Activated CD4-positive, alpha-beta T cell treated with anti-CD3 and anti-CD28 coated beads, Interleukin-2, amount 10 ng/mL, durations not matched to agents 24 days and 14 days (primary cell): ENCODE measurements around the gene TIFAB. TPM values are rescaled to one million over a fixed set of nuclear protein-coding genes. Genes with fewer than 3 reads are reported as not detected.
"Not testable (repeated sequence)": the region's sequence is repeated elsewhere in the genome, so short reads cannot be mapped to it uniquely, and the experiment has no call there.

ENCODE experiments used
- DNase-seq: peaks from one replicate; pipeline ENCODE4 v3.0.0; 2022
- H3K27ac Mint-ChIP-seq: one replicate; pipeline ENCODE4 v1.8.0; 2022; ENCODE audit warnings: mild to moderate bottlenecking, mixed read lengths
- H3K27me3 Mint-ChIP-seq: one replicate; pipeline ENCODE4 v1.8.0; 2022; ENCODE audit warnings: mixed read lengths
- H3K36me3 Mint-ChIP-seq: one replicate; pipeline ENCODE4 v1.8.0; 2022; ENCODE audit warnings: low read depth, mild to moderate bottlenecking, mixed read lengths
- H3K4me1 Mint-ChIP-seq: one replicate; pipeline ENCODE4 v1.8.0; 2021; ENCODE audit warnings: mixed read lengths
- H3K4me3 Mint-ChIP-seq: one replicate; pipeline ENCODE4 v1.8.0; 2022; ENCODE audit warnings: mild to moderate bottlenecking, moderate library complexity, mixed read lengths
- H3K9me3 Mint-ChIP-seq: one replicate; pipeline ENCODE4 v1.8.0; 2021; ENCODE audit warnings: mixed read lengths
- intact Hi-C: fragments of 100-400 bp; cut with micrococcal nuclease; formaldehyde crosslinking; loops from one replicate; pipeline ENCODE4 v1.15.1; 2023
- total RNA-seq: library from RNA; stranded (reverse); gene quantifications from 2 replicates; pipeline ENCODE4 v1.2.3, GENCODE V29; 2022

Gene TIFAB
- not detected in 2 replicates for total RNA-seq

GRCh38 chr5:135452321-135453030 is at the start of gene TIFAB:
Gene TIFAB, minus strand, starts transcription at chr5:135452351. Its CDS starts 2,412 bp downstream, at chr5:135449939.
- no peak for DNase-seq
- H3K9me3 Mint-ChIP-seq: no peaks in the 10 kb centered on the region
- peaks cover 13% of the 10 kb centered on the region for H3K27me3 Mint-ChIP-seq
- H3K36me3 Mint-ChIP-seq: no peaks in the 10 kb centered on the region
- H3K27ac Mint-ChIP-seq: no peak within 1 kb of the TSS
- intact Hi-C loops: no loop called here
- H3K4me1 Mint-ChIP-seq: no peaks in the 10 kb centered on the region
- no peak within 1 kb of the TSS for H3K4me3 Mint-ChIP-seq

- H3K4me1 Mint-ChIP-seq: no peaks in the 10 kb centered on the region
These were observed 46.5 kb upstream of the TIFAB start for GRCh38 chr5:135498637-135498995.

GRCh38 chr5:135497971-135498636 is 46.0 kb upstream of the TIFAB start:
- Mint-ChIP-seq H3K9me3 (no peaks in the 10 kb centered on the region), H3K4me1 (no peaks in the 10 kb centered on the region), H3K27ac (no peak overlapping the region), H3K36me3 (no peaks in the 10 kb centered on the region), H3K27me3 (peaks cover 44% of the 10 kb centered on the region), H3K4me3 (no peak overlapping the region)
- intact Hi-C loops: no loop called here
- no peak for DNase-seq

More at GRCh38 chr5:135498637-135498995, 46.5 kb upstream of the TIFAB start:
- Mint-ChIP-seq H3K4me3 (no peak overlapping the region), H3K27ac (no peak overlapping the region), H3K27me3 (peaks cover 41% of the 10 kb centered on the region), H3K36me3 (no peaks in the 10 kb centered on the region), H3K9me3 (no peaks in the 10 kb centered on the region)
- intact Hi-C loops: no loop called here
- DNase-seq: no peak

GRCh38 chr5:135495531-135495930 is 43.4 kb upstream of the TIFAB start:
- H3K27ac Mint-ChIP-seq, H3K9me3 Mint-ChIP-seq, H3K4me3 Mint-ChIP-seq, H3K36me3 Mint-ChIP-seq, DNase-seq, intact Hi-C loops, H3K4me1 Mint-ChIP-seq: not testable (repeated sequence)
- H3K27me3 Mint-ChIP-seq: peaks cover 58% of the 10 kb centered on the region

- peaks cover 66% of the 10 kb centered on the region for H3K27me3 Mint-ChIP-seq
- intact Hi-C loops: no loop called here
- H3K27ac Mint-ChIP-seq: no peak overlapping the region
- no peaks in the 10 kb centered on the region for H3K9me3 Mint-ChIP-seq
- DNase-seq: no peak
- H3K36me3 Mint-ChIP-seq: peaks cover 2% of the 10 kb centered on the region
- H3K4me3 Mint-ChIP-seq: no peak overlapping the region
- H3K4me1 Mint-ChIP-seq: peaks cover 4% of the 10 kb centered on the region
These were observed 42.0 kb upstream of the TIFAB start for GRCh38 chr5:135494196-135494595.

GRCh38 chr5:135493406-135494180 is 41.4 kb upstream of the TIFAB start:
- no peaks in the 10 kb centered on the region for H3K9me3 Mint-ChIP-seq
- no peak for DNase-seq
- peaks cover 66% of the 10 kb centered on the region for H3K27me3 Mint-ChIP-seq
- no peak overlapping the region for H3K4me3 Mint-ChIP-seq
- intact Hi-C loops: no loop called here
- H3K4me1 Mint-ChIP-seq: peaks cover 4% of the 10 kb centered on the region
- no peak overlapping the region for H3K27ac Mint-ChIP-seq
- peaks cover 2% of the 10 kb centered on the region for H3K36me3 Mint-ChIP-seq

GRCh38 chr5:135492319-135492626 is 40.1 kb upstream of the TIFAB start:
- no peak overlapping the region for H3K27ac Mint-ChIP-seq
- no peak for DNase-seq
- peaks cover 4% of the 10 kb centered on the region for H3K4me1 Mint-ChIP-seq
- no peak overlapping the region for H3K4me3 Mint-ChIP-seq
- intact Hi-C loops: no loop called here
- peaks cover 2% of the 10 kb centered on the region for H3K36me3 Mint-ChIP-seq
- H3K27me3 Mint-ChIP-seq: peaks cover 76% of the 10 kb centered on the region
- no peaks in the 10 kb centered on the region for H3K9me3 Mint-ChIP-seq

- peaks cover 77% of the 10 kb centered on the region for H3K27me3 Mint-ChIP-seq
- H3K27ac Mint-ChIP-seq: no peak overlapping the region
- H3K36me3 Mint-ChIP-seq: peaks cover 2% of the 10 kb centered on the region
- H3K4me1 Mint-ChIP-seq: peaks cover 4% of the 10 kb centered on the region
- H3K4me3 Mint-ChIP-seq: no peak overlapping the region
- DNase-seq: no peak
- no peaks in the 10 kb centered on the region for H3K9me3 Mint-ChIP-seq
- intact Hi-C loops: loop anchor here (2.0 kb wide), 2 partner anchors 17 to 51 kb away; no protein-coding TSS in a partner anchor
These were observed 39.6 kb upstream of the TIFAB start for GRCh38 chr5:135491552-135492318.

- no peak overlapping the region for H3K4me3 Mint-ChIP-seq
- H3K36me3 Mint-ChIP-seq: peaks cover 2% of the 10 kb centered on the region
- intact Hi-C loops: loop anchor here (2.0 kb wide), 2 partner anchors 18 to 52 kb away; no protein-coding TSS in a partner anchor
- H3K27ac Mint-ChIP-seq: no peak overlapping the region
- H3K4me1 Mint-ChIP-seq: peaks cover 4% of the 10 kb centered on the region
- peaks cover 83% of the 10 kb centered on the region for H3K27me3 Mint-ChIP-seq
- H3K9me3 Mint-ChIP-seq: no peaks in the 10 kb centered on the region
- DNase-seq: no peak
These were observed 38.9 kb upstream of the TIFAB start for GRCh38 chr5:135491038-135491551.

GRCh38 chr5:135490245-135491037 is 38.3 kb upstream of the TIFAB start:
- peaks cover 2% of the 10 kb centered on the region for H3K36me3 Mint-ChIP-seq
- H3K9me3 Mint-ChIP-seq: no peaks in the 10 kb centered on the region
- DNase-seq: no peak
- intact Hi-C loops: loop anchor here (1.0 to 2.0 kb wide), 3 partner anchors 18 to 52 kb away; no protein-coding TSS in a partner anchor
- peaks cover 4% of the 10 kb centered on the region for H3K4me1 Mint-ChIP-seq
- H3K27ac Mint-ChIP-seq: no peak overlapping the region
- peaks cover 87% of the 10 kb centered on the region for H3K27me3 Mint-ChIP-seq
- H3K4me3 Mint-ChIP-seq: no peak overlapping the region

- DNase-seq: no peak
- Mint-ChIP-seq H3K4me3 (peak overlapping the region; percentile 1), H3K4me1 (peaks cover 4% of the 10 kb centered on the region), H3K36me3 (peaks cover 2% of the 10 kb centered on the region), H3K27ac (no peak overlapping the region), H3K9me3 (no peaks in the 10 kb centered on the region), H3K27me3 (peaks cover 85% of the 10 kb centered on the region)
- intact Hi-C loops: loop anchor here (1.0 to 5.0 kb wide), 4 partner anchors 19 to 457 kb away; partner anchors contain the start of gene PITX1
These were observed 37.5 kb upstream of the TIFAB start for GRCh38 chr5:135489466-135490244.
